AML-193 (cell line): ENCODE data around the gene WFIKKN1.

ENCODE experiments used
- DNase-seq, 2 experiments: peaks; one replicate each; lab custom pipeline; 2025; lab: John Stamatoyannopoulos, UW

The WFIKKN1 gene

GRCh38 chr16:625117-625976 is 5.4 kb upstream of the WFIKKN1 start:
- no peak for DNase-seq

- DNase-seq = no peak
These were observed 4.6 kb upstream of the WFIKKN1 start for GRCh38 chr16:625977-626765.

- DNase-seq = no peak
These were observed 3.9 kb upstream of the WFIKKN1 start for GRCh38 chr16:626787-627453.

GRCh38 chr16:627454-628239 is 3.1 kb upstream of the WFIKKN1 start:
- DNase-seq = no peak

- DNase-seq = no peak
These were observed 2.3 kb upstream of the WFIKKN1 start for GRCh38 chr16:628321-629061.

GRCh38 chr16:629185-629832 is 1.5 kb upstream of the WFIKKN1 start:
- DNase-seq = no peak

GRCh38 chr16:629833-630248 is 944 bp upstream of the WFIKKN1 start:
- DNase-seq = no peak

- DNase-seq = no peak
These were observed 453 bp upstream of the WFIKKN1 start for GRCh38 chr16:630249-630814.

GRCh38 chr16:631808-632358 is 1.1 kb downstream of the WFIKKN1 start:
- no peak for DNase-seq

GRCh38 chr16:632486-633335 is 1.9 kb downstream of the WFIKKN1 start:
- DNase-seq = no peak

GRCh38 chr16:633336-634050 is 2.7 kb downstream of the WFIKKN1 start:
- DNase-seq = no peak

GRCh38 chr16:634051-634670 is 3.4 kb downstream of the WFIKKN1 start:
- no peak for DNase-seq

GRCh38 chr16:634996-635395 is 4.2 kb downstream of the WFIKKN1 start:
- no peak for DNase-seq

- no peak for DNase-seq
These were observed 4.9 kb downstream of the WFIKKN1 start for GRCh38 chr16:635573-636205.

GRCh38 chr16:636206-637080 is 5.7 kb downstream of the WFIKKN1 start, which contains the start of gene METTL26:
Gene METTL26, minus strand, starts transcription at chr16:636305. Its CDS starts 15 bp downstream, at chr16:636290.
- peak; percentile 85 to 88 for DNase-seq
